ENCODE data around the gene KLF7. TPM values are rescaled to one million over a fixed set of nuclear protein-coding genes. Genes with fewer than 3 reads are reported as not detected.

KLF7 gene
- polyA plus RNA-seq, 2 of the 4 experiments (the other 2 are of a cell fraction), result 17.8 to 29.8 TPM

- CTCF ChIA-PET, result interaction anchor here (0.7 to 1.2 kb wide), 3 partner anchors 14 to 339 kb away, joined by 3 read pairs; no protein-coding TSS in a partner anchor
- H3K9me3 ChIP-seq, result no peaks in the 10 kb centered on the region
- peaks cover 98% of the 10 kb centered on the region for H3K4me1 ChIP-seq
- no peak for FAIRE-seq
- H3K4me2 ChIP-seq, result peak overlapping the region; percentile 68
- peak in 1 of 2 experiments; percentile 39 for DNase-seq (ENCODE audit: low read depth in 1 of 2, low spot score in 1 of 2)
- WGBS (ENCODE audit: missing lambda C conversion rate), result 61% methylated on average over 13 of the region's 13 CpGs
- peak overlapping the region; percentile 69 to 74 for H3K27ac ChIP-seq
- TF ChIP-seq ZC3H11A (IDR thresholded peaks at IDR 0.05) (no peak), FOXS1 (CRISPR knock-in tag; IDR thresholded peaks at IDR 0.05) (no peak), CBX2 (IDR thresholded peaks at IDR 0.05; ENCODE audit: borderline replicate concordance, low read depth) (no peak), CTCF (IDR thresholded peaks at IDR 0.05) (no peak), ESRRA (IDR thresholded peaks at IDR 0.05; ENCODE audit: borderline replicate concordance, low read length) (no peak), EHMT2 (IDR thresholded peaks at IDR 0.05; ENCODE audit: low read depth) (0 out of 2 replicates have a peak, but pooled peaks have one; percentile 44)
- POLR2A ChIA-PET, result no interaction called here
- peak; percentile 25 to 41; a peak in 4 of 6 replicates for ATAC-seq
- no peak overlapping the region for H3K4me3 ChIP-seq
Observed at GRCh38 chr2:207133820-207134519, 31.8 kb downstream of the KLF7 start.

- no peaks in the 10 kb centered on the region for H3K9me3 ChIP-seq
- H3K4me1 ChIP-seq, result peaks cover 100% of the 10 kb centered on the region
- DNase-seq (ENCODE audit: low read depth in 1 of 2, low spot score in 1 of 2), result no peak
- no peak for FAIRE-seq
- peak overlapping the region; percentile 68 for H3K4me2 ChIP-seq
- 91% methylated on average over 6 of the region's 6 CpGs for WGBS (ENCODE audit: missing lambda C conversion rate)
- no peak overlapping the region for H3K4me3 ChIP-seq
- ChIA-PET POLR2A (no interaction called here), CTCF (no interaction called here)
- no peak for TF ChIP-seq ZC3H11A (IDR thresholded peaks at IDR 0.05)
- TF ChIP-seq RARB (CRISPR knock-in tag; IDR thresholded peaks at IDR 0.05), result no peak
- TF ChIP-seq HOXA7 (CRISPR knock-in tag; IDR thresholded peaks at IDR 0.05), result no peak
- no peak for TF ChIP-seq ESRRA (IDR thresholded peaks at IDR 0.05; ENCODE audit: borderline replicate concordance, low read length)
- TF ChIP-seq RFX5 (IDR thresholded peaks at IDR 0.05), result no peak
- no peak for TF ChIP-seq ATOH8 (CRISPR knock-in tag; IDR thresholded peaks at IDR 0.05; ENCODE audit: low read depth)
- no peak for TF ChIP-seq POLR2A (IDR thresholded peaks at IDR 0.05; ENCODE audit: low read length)
- TF ChIP-seq RAD21 (conservative IDR thresholded peaks at IDR 0.05 in 1 of 2, IDR thresholded peaks at IDR 0.05 in 1 of 2), result no peak
- TF ChIP-seq MYC (IDR thresholded peaks at IDR 0.05; ENCODE audit: borderline replicate concordance, low read length), result no peak
- TF ChIP-seq HOXB13 (CRISPR knock-in tag; IDR thresholded peaks at IDR 0.05; ENCODE audit: low read depth), result no peak
- no peak for TF ChIP-seq JUNB (IDR thresholded peaks at IDR 0.05)
- no peak for TF ChIP-seq CTCF (IDR thresholded peaks at IDR 0.05)
- TF ChIP-seq FOSB (CRISPR knock-in tag; IDR thresholded peaks at IDR 0.05), result no peak
- TF ChIP-seq SREBF2 (IDR thresholded peaks at IDR 0.05), result no peak
- TF ChIP-seq RCOR1 (IDR thresholded peaks at IDR 0.05; ENCODE audit: low read depth, low read length), result no peak
- no peak for TF ChIP-seq KDM1A (IDR thresholded peaks at IDR 0.05; ENCODE audit: low read depth)
- no peak for TF ChIP-seq CBX8 (IDR thresholded peaks at IDR 0.05)
- TF ChIP-seq NFE2L2 (conservative IDR thresholded peaks at IDR 0.05; ENCODE audit: low read length), result no peak
- peak overlapping the region; percentile 69 to 74 for H3K27ac ChIP-seq
- ATAC-seq, result no peak
Observed at GRCh38 chr2:207133458-207133819, 32.3 kb downstream of the KLF7 start.

All from A549 (cell line).